Kidney (tissue), 14 donors: ENCODE measurements around the gene KRT82. TPM values are rescaled to one million over a fixed set of nuclear protein-coding genes. Genes with fewer than 3 reads are reported as not detected.

Source experiments
- DNase-seq, 5 donors: peaks; one replicate each; pipeline ENCODE4 v3.0.0-alpha.2; 2013 to 2020
- FAIRE-seq: peaks from 2 replicates; lab custom pipeline; 2012; peaks lifted over from hg19 to GRCh38; lab: Jason Lieb, UNC
- H3K27ac ChIP-seq, 2 donors: one replicate each; pipeline ENCODE4 v1.7.0; 2013; ENCODE audit warnings: low read depth in 2 of 2, low read length in 2 of 2, inconsistent platforms in 1 of 2
- H3K27me3 ChIP-seq: one replicate; pipeline ENCODE4 v1.7.1; 2013; ENCODE audit warnings: low read length, inconsistent platforms; ENCODE audit not compliant: control insufficient read depth, insufficient read depth
- H3K36me3 ChIP-seq, 3 donors: one replicate each; pipeline versions ENCODE4 v1.7.0 to v1.7.1; 2013; ENCODE audit warnings: low read length in 3 of 3, control low read depth in 1 of 3, inconsistent platforms in 1 of 3; ENCODE audit not compliant: insufficient read depth in 3 of 3, control insufficient read depth in 2 of 3
- H3K4me1 ChIP-seq, 3 donors: one replicate each; pipeline versions ENCODE4 v1.7.0 to v1.7.1; 2013; ENCODE audit warnings: low read length in 3 of 3, inconsistent platforms in 1 of 3, low read depth in 1 of 3; ENCODE audit not compliant: control insufficient read depth in 2 of 3, insufficient read depth in 2 of 3
- H3K4me3 ChIP-seq, 3 donors: one replicate each; pipeline versions ENCODE4 v1.7.0 to v1.8.1; 2013; ENCODE audit warnings: low read length in 3 of 3, control low read depth in 1 of 3, inconsistent platforms in 1 of 3
- H3K9ac ChIP-seq, 3 donors: one replicate each; pipeline versions ENCODE4 v1.7.0 to v1.7.1; 2013; ENCODE audit warnings: low read length in 3 of 3, control low read depth in 1 of 3, inconsistent platforms in 1 of 3
- H3K9me3 ChIP-seq, 3 donors: one replicate each; pipeline versions ENCODE4 v1.7.0 to v1.7.1; 2013; ENCODE audit warnings: low read length in 3 of 3, control low read depth in 1 of 3, inconsistent platforms in 1 of 3; ENCODE audit not compliant: control insufficient read depth in 2 of 3, insufficient read depth in 1 of 3
- CTCF ChIP-seq: IDR thresholded peaks from 3 replicates; pipeline ENCODE4 v1.5.1; 2012; ENCODE audit warnings: mild to moderate bottlenecking, moderate library complexity, borderline replicate concordance; ENCODE audit not compliant: insufficient read depth; ENCODE audit errors: extremely low read depth
- intact Hi-C: fragments of 100-400 bp; cut with DNase I; formaldehyde crosslinking; loops from one replicate; pipeline ENCODE4 v1.11.1; 2022
- polyA plus RNA-seq: library from polyadenylated mRNA; stranded (reverse); fragments of 350-450 nt; fragmentation: Illumina TruSeq; extraction: RNeasy Lipid Tissue Mini Kit (QIAGEN cat#74804); gene quantifications from one replicate; pipeline ENCODE4 v1.2.3, GENCODE V29; 2014; ENCODE audit warnings: low read depth, low replicate concordance; ENCODE audit not compliant: insufficient read depth
- total RNA-seq: library from RNA; stranded (reverse); fragmentation: NEBNext Ultra II Directional; extraction: Animal tissue kit (Norgen Biotek cat#: 25700); gene quantifications from one replicate; pipeline ENCODE4 v1.2.1, GENCODE V29; 2021
- donor health status: control.
- donor health status: control.
- donor health status: control.
- donor health status: control.
- donor health status: control.
- donor health status: DM: yes; HTN: yes; CAD: no.
- donor health status: Normal renal cell carcinoma (clear cell type).

Gene KRT82
- total and polyA plus RNA-seq, 2 donors from 2014 or later: not detected

- DNase-seq (peak in 1 of 5 donors; percentile 61), FAIRE-seq (no peak)
- Histone ChIP-seq H3K4me3 (no peak overlapping the region), H3K9ac (no peak overlapping the region), H3K36me3 (no peaks in the 10 kb centered on the region), H3K9me3 (no peaks in the 10 kb centered on the region), H3K27ac (no peak overlapping the region), H3K4me1 (no peaks in the 10 kb centered on the region), H3K27me3 (no peaks in the 10 kb centered on the region)
- TF ChIP-seq CTCF: no peak
- intact Hi-C loops: no loop called here
These were observed 6.4 kb downstream of the KRT82 start for GRCh38 chr12:52399756-52400155.

GRCh38 chr12:52398176-52398575, 8.0 kb downstream of the KRT82 start:
- Histone ChIP-seq H3K9me3 (no peaks in the 10 kb centered on the region), H3K4me3 (no peak overlapping the region), H3K27me3 (no peaks in the 10 kb centered on the region), H3K4me1 (no peaks in the 10 kb centered on the region), H3K36me3 (no peaks in the 10 kb centered on the region), H3K9ac (no peak overlapping the region), H3K27ac (no peak overlapping the region)
- intact Hi-C loops: no loop called here
- FAIRE-seq (no peak), DNase-seq (no peak)
- no peak for TF ChIP-seq CTCF

GRCh38 chr12:52396656-52397055, 9.5 kb downstream of the KRT82 start:
- no peak overlapping the region for H3K4me3 ChIP-seq
- peak in 1 of 5 donors; percentile 26 for DNase-seq

More at GRCh38 chr12:52396656-52397055, 9.5 kb downstream of the KRT82 start:
- no peak for TF ChIP-seq CTCF
- Histone ChIP-seq H3K4me1 (no peaks in the 10 kb centered on the region), H3K9me3 (no peaks in the 10 kb centered on the region), H3K27me3 (no peaks in the 10 kb centered on the region), H3K27ac (no peak overlapping the region), H3K36me3 (no peaks in the 10 kb centered on the region), H3K9ac (no peak overlapping the region)
- intact Hi-C loops: no loop called here
- no peak for FAIRE-seq
